A172 (cell line): ENCODE data around the gene DDX56. TPM values are rescaled to one million over a fixed set of nuclear protein-coding genes. Genes with fewer than 3 reads are reported as not detected.
A peak's percentile ranks its signal among the peaks of the same experiment; 100 is the strongest.
"Not testable (repeated sequence)": the region's sequence is repeated elsewhere in the genome, so short reads cannot be mapped to it uniquely, and the experiment has no call there.

Source experiments
- DNase-seq: peaks from one replicate; pipeline ENCODE4 v3.0.0-alpha.2; 2015; ENCODE audit warnings: low spot score
- total RNA-seq: library from RNA; depleted of rRNA; stranded (reverse); fragments of >200 nt; shearing (Covaris generic); gene quantifications from 2 replicates; pipeline ENCODE4 v1.2.3, GENCODE V29; 2014

Gene DDX56
- total RNA-seq, 1 experiment from 2014 or later: 174 TPM

- DNase-seq: not testable (repeated sequence)
Observed at GRCh38 chr7:44597181-44597580, 23.5 kb upstream of the DDX56 start.

- DNase-seq: no peak
Observed at GRCh38 chr7:44595934-44596635, 22.4 kb upstream of the DDX56 start.

- DNase-seq: no peak
Observed at GRCh38 chr7:44590910-44591309, 17.2 kb upstream of the DDX56 start.

GRCh38 chr7:44587843-44588711 is 14.4 kb upstream of the DDX56 start:
- DNase-seq: peak; percentile 76

- no peak for DNase-seq
Observed at GRCh38 chr7:44583146-44583865, 9.6 kb upstream of the DDX56 start.

GRCh38 chr7:44581879-44582603 is 8.3 kb upstream of the DDX56 start, which contains the start of gene TMED4:
Gene TMED4, minus strand, starts transcription at chr7:44582231. Its CDS starts 25 bp downstream, at chr7:44582206.
- peak; percentile 99 for DNase-seq

- no peak for DNase-seq
Observed at GRCh38 chr7:44580945-44581878, 7.5 kb upstream of the DDX56 start.

- DNase-seq: no peak
Observed at GRCh38 chr7:44576228-44576627, 2.5 kb upstream of the DDX56 start.

- no peak for DNase-seq
Observed at GRCh38 chr7:44575054-44575453, 1.3 kb upstream of the DDX56 start.

- DNase-seq: no peak
Observed at GRCh38 chr7:44574287-44574872, 672 bp upstream of the DDX56 start.

GRCh38 chr7:44572771-44573170 is 937 bp downstream of the DDX56 start:
- no peak for DNase-seq

GRCh38 chr7:44569959-44570358 is 3.7 kb downstream of the DDX56 start:
- no peak for DNase-seq

- no peak for DNase-seq
Observed at GRCh38 chr7:44568771-44569560, 4.7 kb downstream of the DDX56 start.

GRCh38 chr7:44567884-44568283 is 5.8 kb downstream of the DDX56 start:
- DNase-seq: no peak

- DNase-seq: no peak
Observed at GRCh38 chr7:44566680-44567079, 7.0 kb downstream of the DDX56 start.

GRCh38 chr7:44565795-44566559 is 7.7 kb downstream of the DDX56 start:
- DNase-seq: no peak

- DNase-seq: peak; percentile 57
Observed at GRCh38 chr7:44565097-44565794, 8.5 kb downstream of the DDX56 start.

GRCh38 chr7:44564606-44565005 is 9.1 kb downstream of the DDX56 start:
- no peak for DNase-seq
